Caki2 (cell line): ENCODE results near the gene CAND2. TPM values are rescaled to one million over a fixed set of nuclear protein-coding genes. Genes with fewer than 3 reads are reported as not detected.
"Not testable (repeated sequence)": the region's sequence is repeated elsewhere in the genome, so short reads cannot be mapped to it uniquely, and the experiment has no call there.

Source experiments
- DNase-seq: peaks from one replicate; pipeline ENCODE4 v3.0.0-alpha.2; 2015; ENCODE audit warnings: low read depth
- in situ Hi-C: cut with HindIII; loops from 2 replicates; pipeline ENCODE4 v1.10.0; 2016; ENCODE audit warnings: low sequenced_read_pairs, low pct_unique_long_range_greater_than_20kb, mixed read lengths
- total RNA-seq: library from RNA; depleted of rRNA; stranded (reverse); fragments of >200 nt; shearing (Covaris generic); gene quantifications from 2 replicates; pipeline ENCODE4 v1.2.3, GENCODE V29; 2014; ENCODE audit warnings: low replicate concordance

The CAND2 gene
- total RNA-seq, 1 experiment from 2014 or later = not detected

- in situ Hi-C loops = no loop called here
These were observed 41.9 kb downstream of the CAND2 start for GRCh38 chr3:12838179-12838965.

GRCh38 chr3:12839156-12839946 lies 42.9 kb downstream of the CAND2 start:
- DNase-seq = no peak
- in situ Hi-C loops = no loop called here

More at GRCh38 chr3:12838179-12838965, 41.9 kb downstream of the CAND2 start:
- no peak for DNase-seq

- in situ Hi-C loops, DNase-seq: not testable (repeated sequence)
These were observed 43.7 kb downstream of the CAND2 start for GRCh38 chr3:12840148-12840547.

GRCh38 chr3:12840591-12841148 lies 44.2 kb downstream of the CAND2 start:
- in situ Hi-C loops = no loop called here
- DNase-seq = no peak

- in situ Hi-C loops = no loop called here
- peak; percentile 88 for DNase-seq
These were observed 44.9 kb downstream of the CAND2 start, which contains the start of gene RPL32 for GRCh38 chr3:12841149-12841969. Gene RPL32 (minus strand): TSS chr3:12841565. CDS start chr3:12840237, 1,328 bp downstream.

- in situ Hi-C loops = no loop called here
These were observed 45.5 kb downstream of the CAND2 start for GRCh38 chr3:12841970-12842328.

GRCh38 chr3:12842469-12842868 lies 46.0 kb downstream of the CAND2 start:
- no peak for DNase-seq
- in situ Hi-C loops = no loop called here

More at GRCh38 chr3:12841970-12842328, 45.5 kb downstream of the CAND2 start:
- no peak for DNase-seq

- in situ Hi-C loops = no loop called here
These were observed 49.3 kb downstream of the CAND2 start for GRCh38 chr3:12845811-12846210.

GRCh38 chr3:12852201-12852600 lies 55.7 kb downstream of the CAND2 start:
- in situ Hi-C loops = no loop called here
- no peak for DNase-seq

More at GRCh38 chr3:12845811-12846210, 49.3 kb downstream of the CAND2 start:
- no peak for DNase-seq

- in situ Hi-C loops = not testable (repeated sequence)
These were observed 57.4 kb downstream of the CAND2 start for GRCh38 chr3:12853847-12854246.

GRCh38 chr3:12854565-12854964 lies 58.1 kb downstream of the CAND2 start:
- in situ Hi-C loops = no loop called here

More at GRCh38 chr3:12853847-12854246, 57.4 kb downstream of the CAND2 start:
- not testable (repeated sequence) for DNase-seq

GRCh38 chr3:12856626-12857025 lies 60.1 kb downstream of the CAND2 start:
- in situ Hi-C loops = no loop called here
- DNase-seq = no peak

More at GRCh38 chr3:12854565-12854964, 58.1 kb downstream of the CAND2 start:
- DNase-seq = no peak

GRCh38 chr3:12859840-12860239 lies 63.4 kb downstream of the CAND2 start:
- DNase-seq = no peak
- in situ Hi-C loops = no loop called here

- no peak for DNase-seq
- in situ Hi-C loops = no loop called here
These were observed 65.1 kb downstream of the CAND2 start for GRCh38 chr3:12861611-12862010.

- in situ Hi-C loops = no loop called here
- no peak for DNase-seq
These were observed 65.9 kb downstream of the CAND2 start for GRCh38 chr3:12862387-12862786.

- no peak for DNase-seq
- in situ Hi-C loops = no loop called here
These were observed 68.8 kb downstream of the CAND2 start for GRCh38 chr3:12865271-12865670.

GRCh38 chr3:12866836-12867235 lies 70.4 kb downstream of the CAND2 start:
- no peak for DNase-seq
- in situ Hi-C loops = no loop called here
